IMR-90 (cell line): ENCODE results near the gene IL17REL. TPM values are rescaled to one million over a fixed set of nuclear protein-coding genes. Genes with fewer than 3 reads are reported as not detected.

Experiments
- ATAC-seq: fragments of 200-7000 bp; cut with Tn5 transposase; 2 replicates; pipeline ENCODE4 v1.9.1; 2020; ENCODE audit warnings: low read depth, mild to moderate bottlenecking, moderate library complexity
- BruUV-seq: library from RNA; stranded (reverse); fragments of 400-500 nt; replicated peaks from 2 replicates; lab custom pipeline; 2021; lab: Mats Ljungman, UMichigan
- CTCF ChIA-PET: fragments of 300-600 bp; formaldehyde crosslinking; extraction: SDS; loops from one replicate; lab custom pipeline; 2021; ENCODE audit warnings: antibody characterized with exemption; lab: Yijun Ruan, JAX
- POLR2A ChIA-PET: fragments of 300-600 bp; sonication (Branson Sonifier 250); formaldehyde crosslinking; loops from one replicate; lab custom pipeline; 2022; ENCODE audit warnings: antibody characterized with exemption; ENCODE audit not compliant: unreplicated experiment; lab: Charles Lee
- DNase-seq: peaks from one replicate; pipeline ENCODE4 v3.0.0; 2013
- H2AFZ ChIP-seq: replicated peaks from 2 replicates; pipeline ENCODE3; 2013; ENCODE audit warnings: low read length, mild to moderate bottlenecking; ENCODE audit not compliant: poor library complexity
- H2AK5ac ChIP-seq: 2 replicates; pipeline ENCODE4 v1.6.1; 2013; ENCODE audit warnings: low read depth, low read length, inconsistent platforms
- H2AK9ac ChIP-seq: replicated peaks from 2 replicates; pipeline ENCODE3; 2013; ENCODE audit warnings: mild to moderate bottlenecking, low read depth, low read length, moderate library complexity; ENCODE audit not compliant: poor library complexity
- H2BK120ac ChIP-seq: 2 replicates; pipeline ENCODE4 v1.6.1; 2013; ENCODE audit warnings: low read depth, low read length, inconsistent platforms
- H2BK15ac ChIP-seq: 3 replicates; pipeline ENCODE4 v1.6.1; 2013; ENCODE audit warnings: low read depth, low read length, inconsistent platforms
- H2BK20ac ChIP-seq: 2 replicates; pipeline ENCODE4 v1.6.1; 2013; ENCODE audit warnings: low read depth, mild to moderate bottlenecking, inconsistent platforms, low read length, moderate library complexity
- H2BK5ac ChIP-seq: 2 replicates; pipeline ENCODE4 v1.6.1; 2013; ENCODE audit warnings: mild to moderate bottlenecking, low read depth, low read length, inconsistent platforms; ENCODE audit not compliant: poor library complexity, severe bottlenecking
- H3K14ac ChIP-seq: replicated peaks from 2 replicates; pipeline ENCODE4 v1.6.1; 2013; ENCODE audit warnings: low read depth, low read length, inconsistent platforms
- H3K18ac ChIP-seq: 2 replicates; pipeline ENCODE4 v1.6.1; 2013; ENCODE audit warnings: low read depth, low read length, control low read depth
- H3K23ac ChIP-seq: 2 replicates; pipeline ENCODE4 v1.6.1; 2013; ENCODE audit warnings: low read depth, low read length, inconsistent platforms
- H3K27ac ChIP-seq: 2 replicates; pipeline ENCODE4 v1.5.1; 2013; ENCODE audit warnings: mild to moderate bottlenecking, control low read depth, low read length; ENCODE audit not compliant: insufficient read depth
- H3K27me3 ChIP-seq: 2 replicates; pipeline ENCODE4 v1.6.1; 2013; ENCODE audit warnings: low read length; ENCODE audit not compliant: control insufficient read depth, insufficient read depth
- H3K36me3 ChIP-seq: 2 replicates; pipeline ENCODE4 v1.6.1; 2013; ENCODE audit warnings: low read length, mixed read lengths; ENCODE audit not compliant: control insufficient read depth, insufficient read depth
- H3K4ac ChIP-seq: 2 replicates; pipeline ENCODE4 v1.6.1; 2013; ENCODE audit warnings: low read depth, low read length, inconsistent platforms
- H3K4me1 ChIP-seq: 2 replicates; pipeline ENCODE4 v1.6.1; 2013; ENCODE audit warnings: low read length, mixed read lengths; ENCODE audit not compliant: control insufficient read depth, insufficient read depth
- H3K4me2 ChIP-seq: 2 replicates; pipeline ENCODE4 v1.6.1; 2013; ENCODE audit warnings: low read depth, mild to moderate bottlenecking, control low read depth, low read length, moderate library complexity
- H3K4me3 ChIP-seq: 2 replicates; pipeline ENCODE4 v1.5.1; 2013; ENCODE audit warnings: low read depth, mild to moderate bottlenecking, control low read depth, low read length, moderate library complexity; ENCODE audit not compliant: insufficient read depth
- H3K56ac ChIP-seq: 2 replicates; pipeline ENCODE4 v1.6.1; 2013; ENCODE audit warnings: low read length, inconsistent platforms; ENCODE audit not compliant: insufficient read depth; ENCODE audit errors: extremely low read depth
- H3K79me1 ChIP-seq, 2 experiments: 2 replicates each; pipeline ENCODE4 v1.6.1; 2013; ENCODE audit warnings: low read length in 2 of 2, inconsistent platforms in 1 of 2, low read depth in 1 of 2
- H3K9ac ChIP-seq: 2 replicates; pipeline ENCODE4 v1.6.1; 2013; ENCODE audit warnings: low read depth, low read length, control low read depth
- H3K9me1 ChIP-seq: 2 replicates; pipeline ENCODE4 v1.6.1; 2013; ENCODE audit warnings: low read length, inconsistent platforms; ENCODE audit not compliant: insufficient read depth
- H3K9me3 ChIP-seq: 2 replicates; pipeline ENCODE4 v1.6.1; 2013; ENCODE audit warnings: low read length; ENCODE audit not compliant: control insufficient read depth, insufficient read depth
- H4K20me1 ChIP-seq: 2 replicates; pipeline ENCODE4 v1.6.1; 2013; ENCODE audit warnings: low read length, inconsistent platforms; ENCODE audit not compliant: insufficient read depth
- H4K5ac ChIP-seq: 2 replicates; pipeline ENCODE4 v1.6.1; 2013; ENCODE audit warnings: mild to moderate bottlenecking, low read depth, low read length, control low read depth
- H4K8ac ChIP-seq, 2 experiments: 2 replicates each; pipeline ENCODE4 v1.6.1; 2013; ENCODE audit warnings: low read depth in 2 of 2, low read length in 2 of 2, control low read depth in 1 of 2, inconsistent platforms in 1 of 2
- H4K91ac ChIP-seq: 2 replicates; pipeline ENCODE4 v1.6.1; 2013; ENCODE audit warnings: low read depth, low read length, inconsistent platforms; ENCODE audit not compliant: insufficient read depth
- BHLHE40 ChIP-seq: fragments of 150-350 bp; IDR thresholded peaks from 2 replicates; pipeline ENCODE4 v1.6.1; 2016; ENCODE audit warnings: mild to moderate bottlenecking, low read depth, low read length
- CEBPB ChIP-seq: IDR thresholded peaks from 2 replicates; pipeline ENCODE4 v1.6.1; 2012; ENCODE audit warnings: low read depth, low read length, improper control_type of control experiment
- CHD1 ChIP-seq: IDR thresholded peaks from 2 replicates; pipeline ENCODE4 v1.6.1; 2012; ENCODE audit warnings: low read depth, low read length, improper control_type of control experiment
- FOS ChIP-seq: fragments of 150-350 bp; IDR thresholded peaks from 2 replicates; pipeline ENCODE4 v1.6.1; 2016; ENCODE audit warnings: low read depth, low read length
- MAFK ChIP-seq: IDR thresholded peaks from 2 replicates; pipeline ENCODE4 v1.6.1; 2012; ENCODE audit warnings: low read depth, low read length, improper control_type of control experiment
- MAZ ChIP-seq: IDR thresholded peaks from 2 replicates; pipeline ENCODE4 v1.6.1; 2012; ENCODE audit warnings: low read depth, mild to moderate bottlenecking, low read length, improper control_type of control experiment, moderate library complexity, borderline replicate concordance
- MXI1 ChIP-seq: IDR thresholded peaks from 2 replicates; pipeline ENCODE4 v1.6.1; 2012; ENCODE audit warnings: low read depth, mild to moderate bottlenecking, low read length, moderate library complexity, borderline replicate concordance
- NFE2L2 ChIP-seq: fragments of 150-350 bp; IDR thresholded peaks from 2 replicates; pipeline ENCODE4 v1.6.1; 2016; ENCODE audit warnings: low read depth, mild to moderate bottlenecking, low read length
- POLR2A ChIP-seq: IDR thresholded peaks from 2 replicates; pipeline ENCODE4 v1.6.1; 2012; ENCODE audit warnings: mild to moderate bottlenecking, low read depth, low read length
- RAD21 ChIP-seq: IDR thresholded peaks from 2 replicates; pipeline ENCODE4 v1.6.1; 2012; ENCODE audit warnings: low read length, improper control_type of control experiment
- RCOR1 ChIP-seq: IDR thresholded peaks from 2 replicates; pipeline ENCODE4 v1.6.1; 2012; ENCODE audit warnings: mild to moderate bottlenecking, low read length, improper control_type of control experiment; ENCODE audit not compliant: insufficient replicate concordance
- RFX5 ChIP-seq: IDR thresholded peaks from 2 replicates; pipeline ENCODE4 v1.8.0; 2012; ENCODE audit warnings: low read depth, mild to moderate bottlenecking, low read length, moderate library complexity
- SMC3 ChIP-seq: fragments of 150-350 bp; IDR thresholded peaks from 2 replicates; pipeline ENCODE4 v1.6.1; 2016; ENCODE audit warnings: low read depth, mild to moderate bottlenecking, antibody characterized with exemption, low read length, moderate library complexity
- USF2 ChIP-seq: fragments of 150-350 bp; IDR thresholded peaks from 2 replicates; pipeline ENCODE4 v1.6.1; 2017; ENCODE audit warnings: mild to moderate bottlenecking, antibody characterized with exemption, low read length, low read depth
- WGBS, 2 experiments: methylation state at CpG; one replicate each; pipeline versions ENCODE4 v1.1.5 to v1.1.7; 2013; ENCODE audit warnings: missing lambda C conversion rate in 2 of 2; ENCODE audit not compliant: insufficient read length in 1 of 2; ENCODE audit errors: extremely low coverage in 2 of 2; 5-methylcytosine and 5-hydroxymethylcytosine counted together
- dilution Hi-C: fragments of 300-500 bp; cut with HindIII; formaldehyde crosslinking; loops from one replicate; pipeline ENCODE4 v1.14.3; 2018; ENCODE audit warnings: low sequenced_read_pairs; ENCODE audit not compliant: unreplicated experiment
- in situ Hi-C: fragments of 300-500 bp; cut with MboI; formaldehyde crosslinking; loops from 3 replicates; pipeline ENCODE4 v1.14.3; 2019; ENCODE audit warnings: low sequenced_read_pairs, inconsistent platforms, mixed read lengths
- intact Hi-C: fragments of 100-400 bp; cut with micrococcal nuclease; formaldehyde crosslinking; loops from 2 replicates; pipeline ENCODE4 v1.10.0; 2022
- polyA plus RNA-seq, 3 experiments: library from polyadenylated mRNA; depleted of rRNA; stranded (reverse); fragments of >200 nt; gene quantifications; 2 replicates each; pipeline ENCODE4 v1.2.3, GENCODE V29; 2012; ENCODE audit warnings: low replicate concordance in 1 of 3
- total RNA-seq: library from RNA; depleted of rRNA; stranded (reverse); fragments of >200 nt; gene quantifications from 2 replicates; pipeline ENCODE4 v1.2.3, GENCODE V29; 2012
- TF ChIP-seq, protein P1 (sequence below): conservative IDR thresholded peaks from 2 replicates; pipeline ENCODE4 v1.5.1; 2012; ENCODE audit warnings: mild to moderate bottlenecking, low read depth, low read length, improper control_type of control experiment

IL17REL gene
- total and polyA plus RNA-seq, 2 of the 4 experiments (the other 2 are of a cell fraction), result not detected

GRCh38 chr22:50030297-50031188 is 18.0 kb upstream of the IL17REL start:
- Histone ChIP-seq H3K14ac (no peak overlapping the region), H3K4ac (no peak overlapping the region), H3K36me3 (no peaks in the 10 kb centered on the region), H3K4me1 (no peaks in the 10 kb centered on the region; the same call in 1 of the 2 replicates), H3K27ac (no peak overlapping the region), H4K20me1 (no peaks in the 10 kb centered on the region), H2BK20ac (no peak overlapping the region), H2AFZ (peak overlapping the region; percentile 67), H2BK120ac (no peak overlapping the region), H3K79me1 (no peaks in the 10 kb centered on the region), H2AK5ac (no peak overlapping the region), H4K8ac (no peak overlapping the region), H4K91ac (no peak overlapping the region), H2BK15ac (no peak overlapping the region), H3K9me3 (no peaks in the 10 kb centered on the region), H3K9me1 (no peaks in the 10 kb centered on the region), H3K4me2 (no peak overlapping the region), H3K4me3 (no peak overlapping the region), H4K5ac (no peak overlapping the region), H2AK9ac (peak overlapping the region; percentile 61), H2BK5ac (no peak overlapping the region), H3K23ac (no peak overlapping the region), H3K27me3 (peaks cover 24% of the 10 kb centered on the region), H3K18ac (no peak overlapping the region), H3K56ac (no peak overlapping the region), H3K9ac (no peak overlapping the region)
- dilution Hi-C loops, result no loop called here
- intact Hi-C loops, result loop anchor here (1.0 kb wide), 1 partner anchor 99 kb away; no protein-coding TSS in a partner anchor
- peak; percentile 96 for ATAC-seq
- WGBS, 2 experiments, result 11% methylated on average over 32 of the region's 52 CpGs; no CpG with 5 or more reads in 1 of the 2 experiments
- no TSS peak for BruUV-seq
- ChIA-PET POLR2A (no interaction called here), CTCF (interaction anchor here (0.6 to 1.7 kb wide), 16 partner anchors 11 to 263 kb away, joined by 3 to 12 read pairs (median 3); no protein-coding TSS in a partner anchor)
- peak; percentile 54 for DNase-seq
- in situ Hi-C loops, result loop anchor here (5.0 kb wide), 1 partner anchor 98 kb away; no protein-coding TSS in a partner anchor
- no peak for TF ChIP-seq RCOR1
- TF ChIP-seq RFX5, result no peak
- TF ChIP-seq MAZ, result peak; percentile 57; the same call in 1 of the 2 replicates
- no peak for TF ChIP-seq BHLHE40
- TF ChIP-seq CEBPB, result no peak
- TF ChIP-seq SMC3, result peak; percentile 98
- TF ChIP-seq CHD1, result no peak
- no peak for TF ChIP-seq NFE2L2
- peak; percentile 96 for TF ChIP-seq RAD21
- TF ChIP-seq FOS, result no peak
- 0 out of 2 replicates have a peak, but pooled peaks have one; percentile 38 for TF ChIP-seq POLR2A
- no peak for TF ChIP-seq MAFK
- no peak for TF ChIP-seq MXI1
- TF ChIP-seq USF2, result no peak
- TF ChIP-seq, protein P1, sequence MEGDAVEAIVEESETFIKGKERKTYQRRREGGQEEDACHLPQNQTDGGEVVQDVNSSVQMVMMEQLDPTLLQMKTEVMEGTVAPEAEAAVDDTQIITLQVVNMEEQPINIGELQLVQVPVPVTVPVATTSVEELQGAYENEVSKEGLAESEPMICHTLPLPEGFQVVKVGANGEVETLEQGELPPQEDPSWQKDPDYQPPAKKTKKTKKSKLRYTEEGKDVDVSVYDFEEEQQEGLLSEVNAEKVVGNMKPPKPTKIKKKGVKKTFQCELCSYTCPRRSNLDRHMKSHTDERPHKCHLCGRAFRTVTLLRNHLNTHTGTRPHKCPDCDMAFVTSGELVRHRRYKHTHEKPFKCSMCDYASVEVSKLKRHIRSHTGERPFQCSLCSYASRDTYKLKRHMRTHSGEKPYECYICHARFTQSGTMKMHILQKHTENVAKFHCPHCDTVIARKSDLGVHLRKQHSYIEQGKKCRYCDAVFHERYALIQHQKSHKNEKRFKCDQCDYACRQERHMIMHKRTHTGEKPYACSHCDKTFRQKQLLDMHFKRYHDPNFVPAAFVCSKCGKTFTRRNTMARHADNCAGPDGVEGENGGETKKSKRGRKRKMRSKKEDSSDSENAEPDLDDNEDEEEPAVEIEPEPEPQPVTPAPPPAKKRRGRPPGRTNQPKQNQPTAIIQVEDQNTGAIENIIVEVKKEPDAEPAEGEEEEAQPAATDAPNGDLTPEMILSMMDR, result peak; percentile 95
